GM12875 (cell line): ENCODE results near the gene DNAJC21.
"Not testable (repeated sequence)": the region's sequence is repeated elsewhere in the genome, so short reads cannot be mapped to it uniquely, and the experiment has no call there.

ENCODE experiments used
- H3K4me3 ChIP-seq: one replicate; pipeline ENCODE4 v1.5.1; 2011; ENCODE audit warnings: low read depth, low read length, control low read depth
- CTCF ChIP-seq: IDR thresholded peaks from 2 replicates; pipeline ENCODE4 v1.5.1; 2011; ENCODE audit warnings: low read depth, mild to moderate bottlenecking, control low read depth, inconsistent platforms, low read length, moderate library complexity, borderline replicate concordance; ENCODE audit not compliant: insufficient read depth

The DNAJC21 gene

GRCh38 chr5:34913072-34913471 is 16.3 kb upstream of the DNAJC21 start:
- no peak for TF ChIP-seq CTCF
- no peak overlapping the region for H3K4me3 ChIP-seq

- TF ChIP-seq CTCF: no peak
Measured at GRCh38 chr5:34914671-34915138, 14.7 kb upstream of the DNAJC21 start.

GRCh38 chr5:34915139-34915855 is 14.1 kb upstream of the DNAJC21 start, which contains the start of the genes BRIX1 and RAD1:
TSS of gene BRIX1 (plus strand) at chr5:34915711. CDS start at chr5:34915739, 28 bp downstream.
TSS of gene RAD1 (minus strand) at chr5:34915504. CDS start at chr5:34914892, 612 bp downstream.
- no peak for TF ChIP-seq CTCF
- H3K4me3 ChIP-seq: peak within 1 kb of the TSS; percentile 76

More at GRCh38 chr5:34914671-34915138, 14.7 kb upstream of the DNAJC21 start:
- peak overlapping the region; percentile 76 for H3K4me3 ChIP-seq

- TF ChIP-seq CTCF: no peak
- peak overlapping the region; percentile 76 for H3K4me3 ChIP-seq
Measured at GRCh38 chr5:34915856-34916192, 13.5 kb upstream of the DNAJC21 start.

GRCh38 chr5:34916518-34916917 is 12.8 kb upstream of the DNAJC21 start:
- TF ChIP-seq CTCF: no peak
- H3K4me3 ChIP-seq: peak overlapping the region; percentile 76

GRCh38 chr5:34918025-34918424 is 11.3 kb upstream of the DNAJC21 start:
- no peak overlapping the region for H3K4me3 ChIP-seq
- no peak for TF ChIP-seq CTCF

GRCh38 chr5:34919077-34919476 is 10.3 kb upstream of the DNAJC21 start:
- H3K4me3 ChIP-seq: no peak overlapping the region
- peak; percentile 12; the same call in 1 of the 2 replicates for TF ChIP-seq CTCF

GRCh38 chr5:34923256-34923655 is 6.1 kb upstream of the DNAJC21 start:
- not testable (repeated sequence) for H3K4me3 ChIP-seq
